HG02870 (cell line): Measurements from ENCODE around the gene MRPS2.

Experiments used
- ATAC-seq: cut with Tn5 transposase; IDR thresholded peaks from one replicate; pipeline ENCODE4 v1.9.1; 2021; ENCODE audit warnings: mild to moderate bottlenecking, moderate library complexity; ENCODE audit not compliant: unreplicated experiment

MRPS2 gene

GRCh38 chr9:135551456-135551855, 51.0 kb downstream of the MRPS2 start:
- ATAC-seq, result no peak

GRCh38 chr9:135552021-135552697, 51.7 kb downstream of the MRPS2 start:
- ATAC-seq, result no peak

- no peak for ATAC-seq
Measured at GRCh38 chr9:135552698-135553171, 52.3 kb downstream of the MRPS2 start.
